Parathyroid adenoma (tissue), 2 donors: ENCODE data around the gene RNF40.

Source experiments
- H2AFZ ChIP-seq: fragments of 300-600 bp; sonication (generic); one replicate; pipeline ENCODE4 v1.7.0; 2017; ENCODE audit warnings: antibody characterized with exemption, mild to moderate bottlenecking
- H3K27ac ChIP-seq: fragments of 300-600 bp; sonication (generic); one replicate; pipeline ENCODE4 v1.7.0; 2017
- H3K27me3 ChIP-seq: fragments of 300-600 bp; sonication (generic); one replicate; pipeline ENCODE4 v1.7.0; 2017; ENCODE audit warnings: low read length; ENCODE audit not compliant: control insufficient read depth, insufficient read depth
- H3K36me3 ChIP-seq: fragments of 300-600 bp; sonication (generic); one replicate; pipeline ENCODE4 v1.7.0; 2017; ENCODE audit warnings: low read length; ENCODE audit not compliant: control insufficient read depth, insufficient read depth
- H3K4me1 ChIP-seq: fragments of 300-600 bp; sonication (generic); one replicate; pipeline ENCODE4 v1.7.0; 2017; ENCODE audit warnings: control low read depth
- H3K4me2 ChIP-seq: fragments of 300-600 bp; sonication (generic); one replicate; pipeline ENCODE4 v1.7.0; 2017; ENCODE audit warnings: low read length
- H3K4me3 ChIP-seq: fragments of 300-600 bp; sonication (generic); one replicate; pipeline ENCODE4 v1.7.0; 2017; ENCODE audit warnings: low read depth, low read length
- H3K79me2 ChIP-seq: fragments of 300-600 bp; sonication (generic); one replicate; pipeline ENCODE4 v1.7.0; 2017; ENCODE audit warnings: control low read depth
- H3K9ac ChIP-seq: fragments of 300-600 bp; sonication (generic); one replicate; pipeline ENCODE4 v1.7.0; 2017; ENCODE audit warnings: mild to moderate bottlenecking
- H3K9me3 ChIP-seq: fragments of 300-600 bp; sonication (generic); one replicate; pipeline ENCODE4 v1.7.0; 2017; ENCODE audit warnings: low read length; ENCODE audit not compliant: control insufficient read depth
- TF ChIP-seq, protein P1 (sequence below): fragments of 300-600 bp; sonication (generic); IDR thresholded peaks from one replicate; pipeline ENCODE4 v1.7.0; 2017; ENCODE audit warnings: antibody characterized with exemption, mild to moderate bottlenecking
- donor health status: primary hyperparathyroidism.

RNF40 gene

GRCh38 chr16:30761928-30762902 is at the start of gene RNF40, which contains the start of gene CFAP119:
TSS of gene RNF40 (plus strand) at chr16:30762322. CDS start at chr16:30762546, 224 bp downstream.
TSS of gene CFAP119 (minus strand) at chr16:30762062. CDS start at chr16:30761748, 314 bp downstream.
- H3K4me3 ChIP-seq = peak within 1 kb of the TSS; percentile 98
- peak within 1 kb of the TSS; percentile 80 for H2AFZ ChIP-seq
- H3K9me3 ChIP-seq = no peaks in the 10 kb centered on the region
- peak within 1 kb of the TSS; percentile 70 for H3K27ac ChIP-seq
- no peaks in the 10 kb centered on the region for H3K27me3 ChIP-seq
- TF ChIP-seq, protein P1, sequence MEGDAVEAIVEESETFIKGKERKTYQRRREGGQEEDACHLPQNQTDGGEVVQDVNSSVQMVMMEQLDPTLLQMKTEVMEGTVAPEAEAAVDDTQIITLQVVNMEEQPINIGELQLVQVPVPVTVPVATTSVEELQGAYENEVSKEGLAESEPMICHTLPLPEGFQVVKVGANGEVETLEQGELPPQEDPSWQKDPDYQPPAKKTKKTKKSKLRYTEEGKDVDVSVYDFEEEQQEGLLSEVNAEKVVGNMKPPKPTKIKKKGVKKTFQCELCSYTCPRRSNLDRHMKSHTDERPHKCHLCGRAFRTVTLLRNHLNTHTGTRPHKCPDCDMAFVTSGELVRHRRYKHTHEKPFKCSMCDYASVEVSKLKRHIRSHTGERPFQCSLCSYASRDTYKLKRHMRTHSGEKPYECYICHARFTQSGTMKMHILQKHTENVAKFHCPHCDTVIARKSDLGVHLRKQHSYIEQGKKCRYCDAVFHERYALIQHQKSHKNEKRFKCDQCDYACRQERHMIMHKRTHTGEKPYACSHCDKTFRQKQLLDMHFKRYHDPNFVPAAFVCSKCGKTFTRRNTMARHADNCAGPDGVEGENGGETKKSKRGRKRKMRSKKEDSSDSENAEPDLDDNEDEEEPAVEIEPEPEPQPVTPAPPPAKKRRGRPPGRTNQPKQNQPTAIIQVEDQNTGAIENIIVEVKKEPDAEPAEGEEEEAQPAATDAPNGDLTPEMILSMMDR = no peak
- H3K79me2 ChIP-seq = peaks cover 12% of the 10 kb centered on the region
- peak within 1 kb of the TSS; percentile 98 for H3K4me2 ChIP-seq
- H3K36me3 ChIP-seq = no peaks in the 10 kb centered on the region
- H3K9ac ChIP-seq = peak within 1 kb of the TSS; percentile 93
- H3K4me1 ChIP-seq = peaks cover 12% of the 10 kb centered on the region

- Histone ChIP-seq H3K36me3 (no peaks in the 10 kb centered on the region), H3K9ac (no peak overlapping the region), H3K27ac (no peak overlapping the region), H3K27me3 (no peaks in the 10 kb centered on the region), H3K9me3 (no peaks in the 10 kb centered on the region), H3K4me3 (no peak overlapping the region), H3K79me2 (peaks cover 12% of the 10 kb centered on the region), H3K4me1 (no peaks in the 10 kb centered on the region), H3K4me2 (no peak overlapping the region), H2AFZ (no peak overlapping the region)
- TF ChIP-seq, protein P1 = no peak
These were observed 46.2 kb upstream of the RNF40 start for GRCh38 chr16:30715750-30716445.

DNA sequence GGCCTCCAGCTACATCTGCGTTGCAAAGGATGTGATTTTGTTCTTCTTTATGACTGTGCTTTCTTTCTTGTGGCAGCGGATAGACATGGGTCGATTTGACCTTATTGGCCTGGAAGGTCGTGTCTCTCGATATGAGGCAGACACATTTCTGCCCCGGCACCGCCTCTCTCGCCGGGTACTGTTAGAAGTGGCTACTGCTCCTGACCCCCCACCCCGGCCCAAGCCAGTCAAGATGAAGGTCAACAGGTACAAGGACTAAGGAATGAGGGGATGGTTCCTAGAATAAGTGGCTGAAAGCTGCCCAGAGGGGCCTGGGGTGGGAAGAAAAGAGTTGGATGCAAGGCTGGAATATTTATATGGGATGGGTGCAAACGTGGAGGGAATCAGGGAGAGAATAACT is 42.0 kb upstream of the RNF40 start:
- H3K27me3 ChIP-seq = no peaks in the 10 kb centered on the region
- no peak overlapping the region for H3K27ac ChIP-seq
- no peaks in the 10 kb centered on the region for H3K36me3 ChIP-seq
- H3K9ac ChIP-seq = no peak overlapping the region
- no peaks in the 10 kb centered on the region for H3K9me3 ChIP-seq
- no peak overlapping the region for H2AFZ ChIP-seq
- TF ChIP-seq, protein P1 = no peak
- H3K4me2 ChIP-seq = no peak overlapping the region
- H3K79me2 ChIP-seq = peaks cover 18% of the 10 kb centered on the region
- H3K4me1 ChIP-seq = no peaks in the 10 kb centered on the region
- H3K4me3 ChIP-seq = no peak overlapping the region

DNA sequence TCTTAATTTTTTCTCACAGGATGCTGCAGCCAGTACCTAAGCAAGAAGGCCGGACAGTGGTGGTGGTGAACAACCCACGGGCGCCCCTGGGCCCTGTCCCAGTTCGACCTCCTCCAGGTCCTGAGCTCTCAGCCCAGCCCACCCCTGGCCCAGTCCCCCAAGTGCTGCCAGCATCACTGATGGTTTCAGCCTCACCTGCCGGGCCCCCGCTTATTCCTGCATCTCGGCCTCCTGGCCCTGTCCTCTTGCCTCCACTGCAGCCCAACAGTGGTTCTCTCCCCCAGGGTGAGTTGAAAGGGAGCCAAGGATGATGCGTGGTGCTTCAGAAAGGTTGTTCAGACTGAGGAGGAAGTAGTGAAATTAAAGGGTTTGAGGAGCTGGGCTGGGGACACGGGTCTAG is 41.4 kb upstream of the RNF40 start:
- no peak overlapping the region for H3K4me3 ChIP-seq
- TF ChIP-seq, protein P1 = no peak
- H3K9me3 ChIP-seq = no peaks in the 10 kb centered on the region
- H3K27me3 ChIP-seq = no peaks in the 10 kb centered on the region
- H2AFZ ChIP-seq = no peak overlapping the region
- H3K36me3 ChIP-seq = no peaks in the 10 kb centered on the region
- H3K79me2 ChIP-seq = peaks cover 18% of the 10 kb centered on the region
- H3K4me2 ChIP-seq = no peak overlapping the region
- no peak overlapping the region for H3K9ac ChIP-seq
- H3K4me1 ChIP-seq = no peaks in the 10 kb centered on the region
- no peak overlapping the region for H3K27ac ChIP-seq
